ENCODE results near the gene SEL1L3.

- TF ChIP-seq CTCF (IDR thresholded peaks at IDR 0.05; ENCODE audit: insufficient read depth, low read depth, low read length) (no peak), EZH2 (IDR thresholded peaks at IDR 0.05; ENCODE audit: insufficient read depth, low read length) (no peak)
These were observed 34.9 kb downstream of the SEL1L3 start for GRCh38 chr4:25827897-25828296.

All from astrocyte (in vitro differentiated cells and primary cell).